ENCODE results near the gene SPINK8.
"Not testable (repeated sequence)": the region's sequence is repeated elsewhere in the genome, so short reads cannot be mapped to it uniquely, and the experiment has no call there.

The SPINK8 gene

GRCh38 chr3:48344867-48345507 is 11.5 kb upstream of the SPINK8 start:
- POLR2A ChIA-PET, result no interaction called here

DNA sequence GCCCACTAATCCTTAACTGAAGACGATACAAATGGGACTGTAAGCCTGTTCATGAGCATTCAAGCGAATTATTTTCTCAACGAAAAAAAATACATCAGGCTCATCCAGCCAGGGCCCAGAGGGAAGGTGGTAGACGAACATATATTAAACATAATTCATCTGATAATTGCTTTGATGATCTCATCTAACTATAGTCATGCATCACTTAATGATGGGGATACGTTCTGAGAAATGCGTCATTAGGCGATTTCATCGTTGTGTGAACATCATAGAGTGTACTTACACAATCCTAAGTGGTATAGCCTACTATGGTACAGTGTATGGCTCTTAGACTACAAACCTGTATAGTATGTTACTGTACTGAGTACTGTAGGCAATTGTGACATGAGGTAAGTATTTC is 10.0 kb upstream of the SPINK8 start:
- POLR2A ChIA-PET, result no interaction called here
- no peak for DNase-seq (ENCODE audit: extremely low spot score)
- CTCF ChIA-PET, result no interaction called here
- TF ChIP-seq ZNF384 (IDR thresholded peaks at IDR 0.05), result no peak
- TF ChIP-seq FOXA1 (IDR thresholded peaks at IDR 0.05), result no peak
- TF ChIP-seq, protein P1, sequence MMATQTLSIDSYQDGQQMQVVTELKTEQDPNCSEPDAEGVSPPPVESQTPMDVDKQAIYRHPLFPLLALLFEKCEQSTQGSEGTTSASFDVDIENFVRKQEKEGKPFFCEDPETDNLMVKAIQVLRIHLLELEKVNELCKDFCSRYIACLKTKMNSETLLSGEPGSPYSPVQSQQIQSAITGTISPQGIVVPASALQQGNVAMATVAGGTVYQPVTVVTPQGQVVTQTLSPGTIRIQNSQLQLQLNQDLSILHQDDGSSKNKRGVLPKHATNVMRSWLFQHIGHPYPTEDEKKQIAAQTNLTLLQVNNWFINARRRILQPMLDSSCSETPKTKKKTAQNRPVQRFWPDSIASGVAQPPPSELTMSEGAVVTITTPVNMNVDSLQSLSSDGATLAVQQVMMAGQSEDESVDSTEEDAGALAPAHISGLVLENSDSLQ (IDR thresholded peaks at IDR 0.05), result no peak
- no peak for TF ChIP-seq LEF1 (IDR thresholded peaks at IDR 0.05; ENCODE audit: borderline replicate concordance)
- TF ChIP-seq ELF4 (IDR thresholded peaks at IDR 0.05), result no peak
- TF ChIP-seq CTBP1 (IDR thresholded peaks at IDR 0.05; ENCODE audit: borderline replicate concordance), result no peak
- TF ChIP-seq BHLHE40 (IDR thresholded peaks at IDR 0.05; ENCODE audit: borderline replicate concordance), result no peak
- TF ChIP-seq SUZ12 (IDR thresholded peaks at IDR 0.05), result no peak
- no peak for TF ChIP-seq TARDBP (IDR thresholded peaks at IDR 0.05)
- no peak for TF ChIP-seq FOXK2 (IDR thresholded peaks at IDR 0.05)
- no peak for TF ChIP-seq ARNT (IDR thresholded peaks at IDR 0.05)
- TF ChIP-seq NFRKB (IDR thresholded peaks at IDR 0.05), result no peak
- TF ChIP-seq SP1 (IDR thresholded peaks at IDR 0.05), result no peak
- no peak for TF ChIP-seq HDGF (IDR thresholded peaks at IDR 0.05; ENCODE audit: borderline replicate concordance)

More at GRCh38 chr3:48344867-48345507, 11.5 kb upstream of the SPINK8 start:
- no peak for DNase-seq (ENCODE audit: extremely low spot score)
- CTCF ChIA-PET, result no interaction called here
- no peak for TF ChIP-seq L3MBTL2 (conservative IDR thresholded peaks at IDR 0.05)
- no peak for TF ChIP-seq ARNT (IDR thresholded peaks at IDR 0.05)
- TF ChIP-seq FOXM1 (IDR thresholded peaks at IDR 0.05; ENCODE audit: borderline replicate concordance), result no peak
- TF ChIP-seq FOXA1 (IDR thresholded peaks at IDR 0.05), result no peak
- TF ChIP-seq NFRKB (IDR thresholded peaks at IDR 0.05), result no peak
- TF ChIP-seq HDGF (IDR thresholded peaks at IDR 0.05; ENCODE audit: borderline replicate concordance), result no peak
- TF ChIP-seq SP1 (IDR thresholded peaks at IDR 0.05), result no peak
- TF ChIP-seq, protein P1 (IDR thresholded peaks at IDR 0.05), result no peak
- no peak for TF ChIP-seq CTBP1 (IDR thresholded peaks at IDR 0.05; ENCODE audit: borderline replicate concordance)
- TF ChIP-seq LEF1 (IDR thresholded peaks at IDR 0.05; ENCODE audit: borderline replicate concordance), result no peak
- no peak for TF ChIP-seq BHLHE40 (IDR thresholded peaks at IDR 0.05; ENCODE audit: borderline replicate concordance)
- no peak for TF ChIP-seq ZNF384 (IDR thresholded peaks at IDR 0.05)
- no peak for TF ChIP-seq TARDBP (IDR thresholded peaks at IDR 0.05)
- no peak for TF ChIP-seq FOXK2 (IDR thresholded peaks at IDR 0.05)

- ChIA-PET POLR2A (no interaction called here), CTCF (no interaction called here)
- TF ChIP-seq SUZ12 (IDR thresholded peaks at IDR 0.05) (no peak), ELF4 (IDR thresholded peaks at IDR 0.05) (no peak), FOXK2 (IDR thresholded peaks at IDR 0.05) (no peak), BHLHE40 (IDR thresholded peaks at IDR 0.05; ENCODE audit: borderline replicate concordance) (no peak)
- TF ChIP-seq, protein P1 (IDR thresholded peaks at IDR 0.05), result no peak
- DNase-seq (ENCODE audit: extremely low spot score), result no peak
Measured at GRCh38 chr3:48338635-48339034, 5.2 kb upstream of the SPINK8 start.

- DNase-seq (ENCODE audit: extremely low spot score); POLR2A ChIA-PET; CTCF ChIA-PET: not testable (repeated sequence)
Measured at GRCh38 chr3:48337536-48337935, 4.1 kb upstream of the SPINK8 start.

DNA sequence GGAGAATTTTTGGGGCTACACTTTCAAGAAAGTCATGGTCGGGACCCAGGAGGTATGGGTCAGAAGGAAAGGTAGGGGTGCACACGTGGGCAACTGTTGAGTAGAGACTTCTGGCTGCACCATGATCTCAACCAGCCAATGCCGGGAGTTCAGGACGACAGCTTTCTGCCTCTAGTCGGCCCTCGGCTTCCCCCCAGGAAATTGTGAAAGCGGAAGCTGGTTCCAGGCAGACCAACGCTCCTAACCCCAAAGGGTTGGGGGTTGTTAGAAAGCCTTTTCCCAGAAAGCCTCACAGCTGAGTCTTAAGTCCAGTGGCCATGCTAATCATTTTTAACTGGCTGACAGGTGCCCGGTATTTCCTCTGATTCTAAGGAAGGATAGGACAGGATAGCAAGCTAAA is 1.8 kb upstream of the SPINK8 start:
- DNase-seq (ENCODE audit: extremely low spot score); CTCF ChIA-PET; POLR2A ChIA-PET: not testable (repeated sequence)

DNA sequence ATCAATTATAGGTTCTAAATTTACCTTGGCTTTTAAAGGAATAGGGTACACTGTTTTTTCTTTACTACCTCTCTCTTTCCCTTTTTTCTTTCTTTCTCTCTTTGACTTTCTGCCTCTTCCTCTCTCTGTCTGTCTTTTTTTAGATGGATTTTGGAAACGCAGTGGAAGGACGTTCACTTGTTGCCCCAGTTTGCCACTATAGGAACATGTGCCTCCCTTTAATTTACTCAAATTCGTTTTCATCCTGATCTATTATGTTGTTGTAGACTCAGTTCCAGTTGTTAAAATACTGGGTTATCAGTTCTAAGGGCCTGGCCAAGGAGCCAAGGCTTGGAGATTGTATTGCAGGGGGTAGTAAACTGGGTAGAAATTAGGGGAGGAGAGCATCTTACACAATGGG is 1.1 kb upstream of the SPINK8 start:
- POLR2A ChIA-PET, result no interaction called here
- no peak for TF ChIP-seq L3MBTL2 (conservative IDR thresholded peaks at IDR 0.05)
- TF ChIP-seq NFRKB (IDR thresholded peaks at IDR 0.05), result no peak
- TF ChIP-seq FOXA1 (IDR thresholded peaks at IDR 0.05), result no peak
- no peak for TF ChIP-seq HDGF (IDR thresholded peaks at IDR 0.05; ENCODE audit: borderline replicate concordance)
- no peak for TF ChIP-seq ZNF384 (IDR thresholded peaks at IDR 0.05)
- TF ChIP-seq TARDBP (IDR thresholded peaks at IDR 0.05), result no peak
- TF ChIP-seq ARNT (IDR thresholded peaks at IDR 0.05), result no peak
- no peak for TF ChIP-seq FOXK2 (IDR thresholded peaks at IDR 0.05)
- TF ChIP-seq SP1 (IDR thresholded peaks at IDR 0.05), result no peak
- TF ChIP-seq, protein P1 (IDR thresholded peaks at IDR 0.05), result no peak
- TF ChIP-seq LEF1 (IDR thresholded peaks at IDR 0.05; ENCODE audit: borderline replicate concordance), result no peak
- TF ChIP-seq ELF4 (IDR thresholded peaks at IDR 0.05), result no peak
- TF ChIP-seq CTBP1 (IDR thresholded peaks at IDR 0.05; ENCODE audit: borderline replicate concordance), result no peak
- TF ChIP-seq SUZ12 (IDR thresholded peaks at IDR 0.05), result no peak
- TF ChIP-seq BHLHE40 (IDR thresholded peaks at IDR 0.05; ENCODE audit: borderline replicate concordance), result no peak
- no peak for TF ChIP-seq FOXM1 (IDR thresholded peaks at IDR 0.05; ENCODE audit: borderline replicate concordance)
- DNase-seq (ENCODE audit: extremely low spot score), result no peak
- CTCF ChIA-PET, result no interaction called here

DNA sequence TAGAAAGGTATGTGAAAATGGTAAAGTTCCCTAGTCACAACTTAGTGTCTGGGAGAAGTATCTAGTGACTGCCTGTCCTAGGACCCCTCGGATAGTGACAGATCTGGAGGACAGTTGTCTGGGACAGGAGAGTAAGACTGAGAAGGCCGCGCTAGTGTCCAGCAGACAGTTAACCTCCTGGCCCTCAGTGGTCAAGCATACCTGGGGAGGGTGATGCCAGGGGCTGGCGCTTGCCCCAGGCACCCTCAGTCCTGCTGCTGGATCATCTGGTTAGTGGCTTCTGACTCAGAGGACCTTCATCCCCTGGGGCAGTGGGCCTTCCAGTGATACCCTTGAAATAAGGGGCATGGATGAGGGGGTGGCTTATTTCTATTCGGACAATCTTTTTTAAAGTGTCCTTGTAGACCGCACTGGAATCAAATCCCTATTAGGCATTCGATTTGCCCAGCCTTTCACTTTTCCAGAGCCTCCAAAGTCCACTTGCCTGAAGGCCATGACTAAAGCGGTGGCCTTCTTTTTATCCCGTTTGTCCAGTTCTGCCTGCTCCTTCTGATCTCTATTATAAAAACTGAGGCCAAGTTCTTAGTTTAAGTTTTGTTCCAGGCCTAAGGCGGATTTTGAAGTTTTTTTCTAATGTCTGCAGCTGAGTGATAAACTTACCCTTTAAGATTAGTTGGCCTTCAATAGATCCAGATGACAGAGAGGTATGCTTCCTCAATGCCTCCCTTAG is 1.6 kb downstream of the SPINK8 start:
- DNase-seq (ENCODE audit: extremely low spot score); POLR2A ChIA-PET; CTCF ChIA-PET: not testable (repeated sequence)

Measured in HEK293T (cell line).